ENCODE results near the gene CHRM3. TPM values are rescaled to one million over a fixed set of nuclear protein-coding genes. Genes with fewer than 3 reads are reported as not detected.

The CHRM3 gene
- total RNA-seq: 2.0 and 3.0 TPM in 2 replicates
- long read RNA-seq, full-length matches to known transcripts: 12 of 27 reads
- long read RNA-seq, partial matches to known transcripts: 4 of 27 reads
- long read RNA-seq, other reads (novel, unspliced or antisense): 11 of 27 reads

GRCh38 chr1:239386453-239387303 is at the start of gene CHRM3:
Gene CHRM3, plus strand, starts transcription at chr1:239386568. Its CDS starts 520,884 bp downstream, at chr1:239907452.
- no peaks in the 10 kb centered on the region for H3K9me3 Mint-ChIP-seq (ENCODE audit: low read depth)
- H3K4me3 Mint-ChIP-seq (ENCODE audit: low read depth): peak within 1 kb of the TSS; percentile 85
- peaks cover 94% of the 10 kb centered on the region for H3K27me3 Mint-ChIP-seq
- H3K27ac Mint-ChIP-seq: peak within 1 kb of the TSS; percentile 85
- no peaks in the 10 kb centered on the region for H3K36me3 Mint-ChIP-seq (ENCODE audit: insufficient read depth)
- DNase-seq (ENCODE audit: low spot score, unreplicated experiment): peak; percentile 54
- peaks cover 23% of the 10 kb centered on the region for H3K4me1 Mint-ChIP-seq (ENCODE audit: low read depth)
- TF ChIP-seq CTCF (IDR thresholded peaks at IDR 0.05; ENCODE audit: unreplicated experiment): peak; percentile 35

- TF ChIP-seq CTCF (IDR thresholded peaks at IDR 0.05; ENCODE audit: unreplicated experiment): no peak
- Mint-ChIP-seq H3K9me3 (ENCODE audit: low read depth) (peaks cover 2% of the 10 kb centered on the region), H3K27ac (no peak overlapping the region), H3K4me3 (ENCODE audit: low read depth) (no peak overlapping the region), H3K4me1 (ENCODE audit: low read depth) (peaks cover 2% of the 10 kb centered on the region), H3K27me3 (no peaks in the 10 kb centered on the region), H3K36me3 (ENCODE audit: insufficient read depth) (no peaks in the 10 kb centered on the region)
- no peak for DNase-seq (ENCODE audit: low spot score, unreplicated experiment)
These were observed 48.5 kb upstream of the CHRM3 start for GRCh38 chr1:239337799-239338430.

- Mint-ChIP-seq H3K9me3 (ENCODE audit: low read depth) (no peaks in the 10 kb centered on the region), H3K27me3 (no peaks in the 10 kb centered on the region), H3K4me1 (ENCODE audit: low read depth) (no peaks in the 10 kb centered on the region), H3K4me3 (ENCODE audit: low read depth) (no peak overlapping the region), H3K36me3 (ENCODE audit: insufficient read depth) (no peaks in the 10 kb centered on the region), H3K27ac (no peak overlapping the region)
- TF ChIP-seq CTCF (IDR thresholded peaks at IDR 0.05; ENCODE audit: unreplicated experiment): no peak
- no peak for DNase-seq (ENCODE audit: low spot score, unreplicated experiment)
These were observed 38.6 kb upstream of the CHRM3 start for GRCh38 chr1:239347776-239348175.

GRCh38 chr1:239348635-239349353 is 37.6 kb upstream of the CHRM3 start:
- no peaks in the 10 kb centered on the region for H3K27me3 Mint-ChIP-seq
- H3K36me3 Mint-ChIP-seq (ENCODE audit: insufficient read depth): no peaks in the 10 kb centered on the region

More at GRCh38 chr1:239348635-239349353, 37.6 kb upstream of the CHRM3 start:
- DNase-seq (ENCODE audit: low spot score, unreplicated experiment): no peak
- peaks cover 5% of the 10 kb centered on the region for H3K4me1 Mint-ChIP-seq (ENCODE audit: low read depth)
- H3K4me3 Mint-ChIP-seq (ENCODE audit: low read depth): no peak overlapping the region
- H3K27ac Mint-ChIP-seq: no peak overlapping the region
- no peaks in the 10 kb centered on the region for H3K9me3 Mint-ChIP-seq (ENCODE audit: low read depth)
- TF ChIP-seq CTCF (IDR thresholded peaks at IDR 0.05; ENCODE audit: unreplicated experiment): no peak

Measured in progenitor cell of endocrine pancreas (in vitro differentiated cells).